Activated T-cell treated with anti-CD3 and anti-CD28 coated beads, Interleukin-2, amount 50 U/mL, for 72 hours (primary cell): ENCODE results near the gene C6. TPM values are rescaled to one million over a fixed set of nuclear protein-coding genes. Genes with fewer than 3 reads are reported as not detected.
"Not testable (repeated sequence)": the region's sequence is repeated elsewhere in the genome, so short reads cannot be mapped to it uniquely, and the experiment has no call there.

ENCODE experiments used
- ATAC-seq, 2 donors: fragments of 150-1000 bp; cut with Tn5 transposase; replicated peaks in 1 of 2; 2 replicates each; pipeline ENCODE4 v1.10.0; 2021; ENCODE audit warnings: moderate library complexity in 2 of 2, mild to moderate bottlenecking in 1 of 2
- DNase-seq, 2 donors: peaks; one replicate each; pipeline ENCODE4 v3.0.0; 2021 to 2022; ENCODE audit warnings: mixed read lengths in 1 of 2
- H3K27ac Mint-ChIP-seq: one replicate; pipeline ENCODE4 v1.8.0; 2022; ENCODE audit warnings: mild to moderate bottlenecking, moderate library complexity, mixed read lengths
- H3K27me3 Mint-ChIP-seq: one replicate; pipeline ENCODE4 v1.8.0; 2022; ENCODE audit warnings: low read depth, mixed read lengths
- H3K36me3 Mint-ChIP-seq, 2 donors: one replicate each; pipeline ENCODE4 v1.8.0; 2022; ENCODE audit warnings: mixed read lengths in 2 of 2, mild to moderate bottlenecking in 1 of 2; ENCODE audit not compliant: insufficient read depth in 2 of 2
- H3K4me1 Mint-ChIP-seq: one replicate; pipeline ENCODE4 v1.8.0; 2022; ENCODE audit warnings: low read depth, mixed read lengths
- H3K4me3 Mint-ChIP-seq, 2 donors: one replicate each; pipeline ENCODE4 v1.8.0; 2022; ENCODE audit warnings: mild to moderate bottlenecking in 2 of 2, mixed read lengths in 2 of 2, moderate library complexity in 2 of 2
- H3K9me3 Mint-ChIP-seq, 2 donors: one replicate each; pipeline ENCODE4 v1.8.0; 2022; ENCODE audit warnings: mixed read lengths in 2 of 2
- total RNA-seq, 2 donors: library from RNA; stranded (reverse); gene quantifications; one replicate each; pipeline ENCODE4 v1.2.3, GENCODE V29; 2022

C6 gene
- total RNA-seq, 2 donors from 2014 or later: not detected

DNA sequence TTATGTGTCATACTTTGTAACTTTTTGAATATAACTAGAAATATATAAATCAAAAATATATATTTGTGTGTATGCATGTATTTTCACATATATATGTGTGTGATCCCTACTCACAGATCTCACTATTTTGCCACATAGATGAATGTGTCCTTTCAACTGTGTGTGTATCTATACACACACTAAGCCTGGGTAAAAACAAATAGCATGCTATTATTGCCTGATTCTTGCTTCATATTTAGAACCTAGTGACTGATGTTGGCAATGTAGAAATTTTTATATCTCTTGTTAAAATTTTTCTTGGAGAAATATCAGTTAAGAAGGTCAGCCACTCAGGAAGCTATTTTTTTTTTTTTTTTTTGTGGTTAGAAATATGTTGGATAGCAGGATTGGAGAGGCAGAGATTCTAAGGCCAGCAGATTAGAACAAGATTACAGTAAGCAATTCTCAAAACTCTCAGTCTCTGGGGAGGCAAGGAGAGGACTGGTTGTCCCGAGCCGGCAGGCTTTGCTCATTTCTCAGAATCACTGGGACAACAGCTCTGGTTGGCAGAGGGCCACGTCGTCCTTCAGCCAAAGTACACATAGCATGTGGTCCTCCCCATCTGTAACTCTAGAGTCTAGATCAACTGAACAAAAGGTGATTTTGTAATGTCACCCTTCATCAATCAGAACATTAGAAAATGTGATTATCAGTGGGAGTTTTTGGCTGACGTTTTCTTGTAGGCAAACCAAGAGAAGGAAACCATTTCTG, 19.7 kb downstream of the C6 start:
- DNase-seq (no peak), ATAC-seq (no peak)
- peaks cover 0 to 3% of the 10 kb centered on the region in 2 donors for H3K9me3 Mint-ChIP-seq
- no peaks in the 10 kb centered on the region for H3K4me1 Mint-ChIP-seq
- no peaks in the 10 kb centered on the region for H3K27me3 Mint-ChIP-seq
- H3K27ac Mint-ChIP-seq: no peak overlapping the region
- no peaks in the 10 kb centered on the region for H3K36me3 Mint-ChIP-seq
- H3K4me3 Mint-ChIP-seq: no peak overlapping the region

- H3K9me3 Mint-ChIP-seq: peaks cover 0 to 3% of the 10 kb centered on the region in 2 donors
- DNase-seq (no peak), ATAC-seq (no peak)
- no peaks in the 10 kb centered on the region for H3K36me3 Mint-ChIP-seq
- no peaks in the 10 kb centered on the region for H3K27me3 Mint-ChIP-seq
- no peaks in the 10 kb centered on the region for H3K4me1 Mint-ChIP-seq
- H3K4me3 Mint-ChIP-seq: no peak overlapping the region
- H3K27ac Mint-ChIP-seq: no peak overlapping the region
Observed at GRCh38 chr5:41191249-41191648, 22.1 kb downstream of the C6 start.

GRCh38 chr5:41186143-41186542, 27.2 kb downstream of the C6 start:
- ATAC-seq (no peak), DNase-seq (no peak)
- H3K36me3 Mint-ChIP-seq: no peaks in the 10 kb centered on the region
- H3K27me3 Mint-ChIP-seq: no peaks in the 10 kb centered on the region
- H3K9me3 Mint-ChIP-seq: peaks cover 0 to 2% of the 10 kb centered on the region in 2 donors
- no peaks in the 10 kb centered on the region for H3K4me1 Mint-ChIP-seq
- no peak overlapping the region for H3K27ac Mint-ChIP-seq
- no peak overlapping the region for H3K4me3 Mint-ChIP-seq

DNA sequence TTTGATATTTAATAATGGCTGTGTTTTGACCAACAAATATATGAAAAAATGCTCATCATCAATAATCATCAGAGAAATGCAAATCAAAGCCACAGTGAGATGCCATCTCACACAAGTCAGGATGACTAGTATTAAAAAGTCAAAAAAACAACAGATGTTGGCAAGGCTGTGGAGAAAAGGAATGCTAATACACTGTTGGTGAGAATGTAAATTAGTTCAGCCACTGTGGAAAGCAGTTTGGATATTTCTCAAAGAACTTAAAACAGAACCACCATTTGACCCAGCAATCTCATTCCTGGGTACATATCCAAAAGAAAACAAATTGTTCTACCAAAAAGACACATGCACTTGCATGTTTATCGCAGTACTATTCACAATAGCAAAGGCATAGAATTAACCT, 30.0 kb downstream of the C6 start:
- H3K36me3 Mint-ChIP-seq, ATAC-seq, DNase-seq, H3K27ac Mint-ChIP-seq, H3K4me3 Mint-ChIP-seq, H3K4me1 Mint-ChIP-seq, H3K9me3 Mint-ChIP-seq, H3K27me3 Mint-ChIP-seq: not testable (repeated sequence)

DNA sequence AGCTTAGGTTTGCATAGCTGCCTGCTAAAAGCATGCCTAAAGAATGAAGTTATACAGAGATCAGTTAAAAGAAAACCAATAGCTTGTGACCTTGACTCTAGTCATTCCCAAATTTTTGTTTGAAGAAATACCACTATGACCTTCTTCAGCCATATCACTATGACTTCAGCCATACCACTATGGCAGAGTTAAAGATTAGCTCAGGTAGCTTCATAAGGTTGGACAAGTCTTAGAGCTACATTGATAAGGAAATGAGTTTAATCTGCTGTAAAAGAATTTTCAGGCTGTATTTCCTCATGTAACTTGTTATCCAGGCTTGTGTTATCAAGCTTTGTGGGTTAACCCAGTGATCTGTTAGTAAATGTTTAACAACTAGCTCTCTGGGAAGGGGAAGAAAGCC, 30.7 kb downstream of the C6 start:
- no peaks in the 10 kb centered on the region for H3K4me1 Mint-ChIP-seq
- no peak overlapping the region for H3K4me3 Mint-ChIP-seq
- H3K9me3 Mint-ChIP-seq: no peaks in the 10 kb centered on the region
- H3K27ac Mint-ChIP-seq: no peak overlapping the region
- H3K36me3 Mint-ChIP-seq: no peaks in the 10 kb centered on the region
- DNase-seq (no peak), ATAC-seq (no peak)
- H3K27me3 Mint-ChIP-seq: no peaks in the 10 kb centered on the region

- Mint-ChIP-seq H3K27ac (no peak overlapping the region), H3K27me3 (no peaks in the 10 kb centered on the region), H3K4me3 (no peak overlapping the region), H3K9me3 (no peaks in the 10 kb centered on the region), H3K4me1 (no peaks in the 10 kb centered on the region), H3K36me3 (no peaks in the 10 kb centered on the region)
- ATAC-seq: no peak
- no peak for DNase-seq
Observed at GRCh38 chr5:41181691-41182564, 31.4 kb downstream of the C6 start.

GRCh38 chr5:41176952-41177351, 36.4 kb downstream of the C6 start:
- Mint-ChIP-seq H3K27ac (no peak overlapping the region), H3K9me3 (no peaks in the 10 kb centered on the region), H3K36me3 (no peaks in the 10 kb centered on the region), H3K27me3 (no peaks in the 10 kb centered on the region), H3K4me1 (no peaks in the 10 kb centered on the region), H3K4me3 (no peak overlapping the region)
- DNase-seq: no peak
- no peak for ATAC-seq

DNA sequence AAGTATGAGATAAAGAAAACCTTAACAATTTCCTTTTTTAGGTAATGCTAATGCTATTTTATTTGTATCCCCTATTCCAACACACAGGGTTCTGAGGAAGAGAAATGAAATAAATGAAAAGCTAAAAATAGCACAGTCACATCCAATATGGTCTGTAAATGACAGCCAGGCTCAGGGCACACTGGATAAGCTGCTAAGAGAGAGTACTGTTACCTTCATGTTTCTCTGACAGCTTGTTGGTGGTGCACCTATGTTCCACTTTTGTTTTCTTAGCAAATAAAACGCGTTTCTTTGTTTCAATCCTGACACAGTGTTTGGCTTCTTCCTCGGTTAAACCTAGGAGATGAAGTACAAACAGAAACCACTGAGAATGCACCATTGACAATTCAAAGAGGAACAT, 41.3 kb downstream of the C6 start:
- H3K9me3 Mint-ChIP-seq: peaks cover 0 to 2% of the 10 kb centered on the region in 2 donors
- H3K27ac Mint-ChIP-seq: no peak overlapping the region
- ATAC-seq: no peak
- H3K36me3 Mint-ChIP-seq: no peaks in the 10 kb centered on the region
- no peaks in the 10 kb centered on the region for H3K27me3 Mint-ChIP-seq
- DNase-seq: no peak
- no peak overlapping the region for H3K4me3 Mint-ChIP-seq
- no peaks in the 10 kb centered on the region for H3K4me1 Mint-ChIP-seq

DNA sequence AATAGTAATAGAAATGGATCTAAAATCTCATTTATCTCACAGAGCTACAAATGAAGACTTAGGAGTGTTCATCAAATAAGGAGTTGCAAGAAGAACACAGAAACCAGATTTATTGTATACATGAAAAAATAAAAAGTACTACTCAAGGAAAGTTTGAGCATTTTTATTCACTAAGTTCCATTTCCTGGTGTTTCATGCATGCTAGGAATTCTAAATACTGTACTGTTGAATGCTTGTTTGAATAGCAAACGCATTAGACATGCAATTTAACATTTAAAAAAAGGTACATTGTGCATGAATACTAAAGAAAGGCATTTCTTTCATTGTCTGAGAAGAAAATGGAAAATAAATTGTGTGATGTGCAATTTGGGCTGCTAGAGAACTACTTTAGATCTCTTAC, 52.1 kb downstream of the C6 start:
- H3K4me3 Mint-ChIP-seq: no peak overlapping the region
- no peaks in the 10 kb centered on the region for H3K36me3 Mint-ChIP-seq
- no peaks in the 10 kb centered on the region for H3K27me3 Mint-ChIP-seq
- DNase-seq: no peak
- ATAC-seq: no peak
- no peaks in the 10 kb centered on the region for H3K9me3 Mint-ChIP-seq
- H3K4me1 Mint-ChIP-seq: no peaks in the 10 kb centered on the region
- no peak overlapping the region for H3K27ac Mint-ChIP-seq

GRCh38 chr5:41157272-41157894, 55.9 kb downstream of the C6 start:
- Mint-ChIP-seq H3K4me1 (no peaks in the 10 kb centered on the region), H3K27ac (no peak overlapping the region), H3K9me3 (peaks cover 0 to 2% of the 10 kb centered on the region in 2 donors), H3K27me3 (no peaks in the 10 kb centered on the region), H3K36me3 (no peaks in the 10 kb centered on the region), H3K4me3 (no peak overlapping the region)
- DNase-seq (no peak), ATAC-seq (no peak)

GRCh38 chr5:41156739-41157138, 56.6 kb downstream of the C6 start:
- DNase-seq (no peak), ATAC-seq (no peak)
- Mint-ChIP-seq H3K27ac (no peak overlapping the region), H3K36me3 (no peaks in the 10 kb centered on the region), H3K4me1 (no peaks in the 10 kb centered on the region), H3K27me3 (no peaks in the 10 kb centered on the region), H3K4me3 (no peak overlapping the region), H3K9me3 (peaks cover 0 to 2% of the 10 kb centered on the region in 2 donors)

DNA sequence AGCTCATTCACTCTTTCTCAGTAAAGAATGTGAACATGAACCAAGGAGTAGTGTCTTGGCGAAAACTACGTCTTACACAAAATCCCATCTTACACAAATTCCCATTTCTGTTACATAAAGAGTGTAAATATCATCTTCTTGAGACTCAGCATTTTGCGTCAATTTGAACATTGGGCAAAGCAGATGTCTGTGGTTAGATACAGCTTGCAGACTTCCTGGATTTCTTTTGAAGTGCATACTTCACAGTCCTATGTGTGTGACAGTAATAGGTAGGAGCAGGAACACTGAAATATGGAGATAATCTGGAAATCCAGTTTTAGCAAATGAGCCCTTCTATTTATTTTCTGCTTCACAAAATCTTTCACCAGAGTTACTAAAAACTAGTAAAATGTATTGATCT, 58.8 kb downstream of the C6 start:
- peaks cover 0 to 2% of the 10 kb centered on the region in 2 donors for H3K9me3 Mint-ChIP-seq
- H3K4me1 Mint-ChIP-seq: no peaks in the 10 kb centered on the region
- H3K4me3 Mint-ChIP-seq: no peak overlapping the region
- DNase-seq (no peak), ATAC-seq (no peak)
- no peaks in the 10 kb centered on the region for H3K36me3 Mint-ChIP-seq
- H3K27ac Mint-ChIP-seq: no peak overlapping the region
- H3K27me3 Mint-ChIP-seq: no peaks in the 10 kb centered on the region

DNA sequence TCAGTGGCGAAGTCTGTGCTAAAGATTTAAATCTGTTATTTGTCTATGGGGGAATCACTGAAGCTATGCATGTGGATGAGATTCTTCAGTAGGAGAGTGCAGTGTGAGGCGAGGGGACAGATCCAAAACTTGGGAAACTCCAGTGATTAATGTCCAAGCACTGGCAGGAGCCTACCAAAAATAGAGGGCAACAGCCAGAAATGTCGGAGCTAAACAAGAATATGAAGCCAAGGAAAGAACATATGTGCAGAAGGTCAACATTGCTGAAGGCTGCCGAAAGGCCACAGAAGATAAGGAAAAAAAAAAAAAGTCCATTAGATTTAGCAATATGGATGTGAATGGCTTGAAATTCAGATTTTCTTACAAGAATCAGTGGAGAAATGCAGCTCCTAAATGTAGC, 61.8 kb downstream of the C6 start:
- H3K9me3 Mint-ChIP-seq: peaks cover 0 to 2% of the 10 kb centered on the region in 2 donors
- H3K36me3 Mint-ChIP-seq: no peaks in the 10 kb centered on the region
- H3K27me3 Mint-ChIP-seq: no peaks in the 10 kb centered on the region
- no peaks in the 10 kb centered on the region for H3K4me1 Mint-ChIP-seq
- no peak for ATAC-seq
- no peak overlapping the region for H3K4me3 Mint-ChIP-seq
- H3K27ac Mint-ChIP-seq: no peak overlapping the region
- DNase-seq: no peak
